GM10847 (cell line): ENCODE measurements around the gene ANK3.

ENCODE experiments used
- POLR2A ChIP-seq: IDR thresholded peaks from 2 replicates; pipeline ENCODE4 v1.6.1; 2011; ENCODE audit not compliant: insufficient read length; ENCODE audit errors: extremely low read depth

The ANK3 gene

GRCh38 chr10:60372436-60372835 lies 17.2 kb downstream of the ANK3 start:
- TF ChIP-seq POLR2A, result no peak

- TF ChIP-seq POLR2A, result no peak
These were observed 20.1 kb downstream of the ANK3 start for GRCh38 chr10:60369547-60369930.

DNA sequence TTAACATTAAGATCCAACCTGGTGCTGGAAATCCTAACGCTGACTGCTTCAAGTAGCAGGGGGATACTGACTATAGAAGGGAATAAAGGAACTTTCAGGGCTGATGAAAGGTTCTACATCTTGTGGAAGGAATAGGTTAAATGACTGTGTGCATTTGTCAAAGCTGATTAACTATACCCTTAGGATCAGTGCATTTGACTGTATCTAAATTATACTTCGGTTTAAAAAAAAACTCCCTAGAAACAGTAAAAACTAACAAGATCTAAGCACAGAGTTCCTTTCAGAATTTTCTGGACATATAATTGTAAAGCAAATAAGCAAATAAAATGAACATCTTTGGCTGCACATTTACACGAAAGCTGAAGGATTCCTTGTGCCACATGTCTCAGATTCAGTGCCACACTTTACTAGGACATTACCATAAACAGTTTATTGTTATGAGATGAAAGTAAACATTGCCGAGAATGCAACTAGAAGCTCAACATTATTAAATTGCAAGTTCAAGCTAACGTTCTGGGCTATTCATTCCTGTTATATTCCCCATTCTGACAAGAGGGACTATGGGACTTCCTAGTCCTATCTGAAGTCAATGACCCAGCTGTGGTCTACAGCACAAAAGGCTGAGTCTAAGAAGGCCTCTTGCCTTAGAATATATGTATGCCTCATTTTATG lies 20.7 kb downstream of the ANK3 start:
- TF ChIP-seq POLR2A, result no peak

GRCh38 chr10:60367901-60368300 lies 21.8 kb downstream of the ANK3 start:
- TF ChIP-seq POLR2A, result no peak

DNA sequence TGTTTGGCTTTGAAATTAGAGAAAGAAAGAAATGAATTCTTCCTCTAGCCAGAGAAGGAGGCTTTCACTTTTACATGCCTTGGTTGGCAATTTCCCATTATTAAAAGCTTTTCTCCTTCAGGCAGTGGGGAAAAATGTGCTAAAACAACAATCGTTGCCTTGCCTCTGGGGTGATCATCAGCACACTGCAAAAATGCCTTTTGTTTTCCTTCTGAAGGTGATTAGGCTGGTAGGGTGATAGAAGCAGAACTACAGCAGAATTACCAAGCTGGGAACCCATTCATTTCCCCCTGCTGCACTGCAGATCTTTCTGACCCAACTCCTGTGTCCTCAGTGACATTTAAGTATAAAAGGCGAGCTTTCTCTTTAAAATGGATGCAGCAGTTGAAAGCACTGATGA lies 22.2 kb downstream of the ANK3 start:
- TF ChIP-seq POLR2A, result no peak

DNA sequence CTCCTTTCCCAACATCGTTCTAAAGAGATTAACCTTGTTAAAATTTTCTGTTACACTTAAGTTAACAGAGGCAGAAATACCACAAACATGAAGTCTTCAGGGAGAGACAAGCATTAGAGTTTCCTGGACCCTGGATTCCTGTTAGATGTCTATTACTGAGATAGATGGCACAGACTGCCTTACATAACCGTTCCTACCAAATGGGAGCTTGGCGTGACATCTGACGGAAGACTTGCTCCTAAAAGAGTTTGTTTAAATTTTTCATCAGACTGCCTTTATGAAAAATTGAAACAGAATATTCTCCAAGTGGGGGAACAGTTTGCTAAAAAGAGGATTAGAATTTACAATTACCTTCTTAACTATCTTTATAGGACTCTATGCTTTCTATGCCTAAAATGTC lies 22.7 kb downstream of the ANK3 start:
- no peak for TF ChIP-seq POLR2A

DNA sequence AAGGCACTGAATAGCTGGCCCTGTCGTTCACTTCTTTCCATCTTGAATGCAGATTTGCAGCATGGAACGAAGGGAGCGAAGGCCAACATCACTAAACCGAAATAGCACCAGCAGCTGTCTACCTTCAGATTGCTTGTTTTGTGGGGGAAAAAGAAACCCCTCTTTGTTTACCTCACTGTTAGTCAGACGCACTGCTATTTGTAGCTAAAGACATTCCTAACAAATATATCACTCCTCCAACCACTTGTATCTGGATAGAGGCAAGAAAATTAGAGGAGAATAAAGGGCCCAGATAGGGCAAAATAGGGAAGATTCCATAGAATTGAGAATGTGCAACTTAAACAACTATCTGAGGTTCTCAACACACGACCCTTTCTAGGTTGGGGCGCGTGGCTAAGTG lies 26.5 kb downstream of the ANK3 start:
- no peak for TF ChIP-seq POLR2A

DNA sequence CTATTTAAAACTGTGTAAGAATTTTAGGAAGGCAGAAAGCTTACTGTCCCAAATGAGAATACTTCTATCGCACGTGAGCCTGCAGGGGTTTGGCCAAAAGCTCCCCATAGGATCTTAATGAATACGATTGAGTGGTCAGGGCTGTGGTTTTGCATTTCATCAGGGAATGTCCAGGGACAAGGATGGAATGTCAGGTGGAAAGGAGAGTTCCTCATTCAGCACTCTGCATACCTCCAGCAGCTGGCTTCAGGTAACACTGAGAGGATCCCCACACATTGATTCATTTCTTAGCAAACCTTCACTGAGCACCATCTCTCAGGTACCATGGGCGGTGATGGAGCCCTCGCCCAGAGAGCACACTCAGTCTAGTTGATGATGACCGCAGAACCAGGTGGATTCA lies 27.2 kb downstream of the ANK3 start:
- TF ChIP-seq POLR2A, result no peak

- no peak for TF ChIP-seq POLR2A
These were observed 30.6 kb downstream of the ANK3 start for GRCh38 chr10:60359066-60359465.

GRCh38 chr10:60358282-60358681 lies 31.4 kb downstream of the ANK3 start:
- TF ChIP-seq POLR2A, result no peak

- TF ChIP-seq POLR2A, result no peak
These were observed 36.0 kb downstream of the ANK3 start for GRCh38 chr10:60353519-60354258.

DNA sequence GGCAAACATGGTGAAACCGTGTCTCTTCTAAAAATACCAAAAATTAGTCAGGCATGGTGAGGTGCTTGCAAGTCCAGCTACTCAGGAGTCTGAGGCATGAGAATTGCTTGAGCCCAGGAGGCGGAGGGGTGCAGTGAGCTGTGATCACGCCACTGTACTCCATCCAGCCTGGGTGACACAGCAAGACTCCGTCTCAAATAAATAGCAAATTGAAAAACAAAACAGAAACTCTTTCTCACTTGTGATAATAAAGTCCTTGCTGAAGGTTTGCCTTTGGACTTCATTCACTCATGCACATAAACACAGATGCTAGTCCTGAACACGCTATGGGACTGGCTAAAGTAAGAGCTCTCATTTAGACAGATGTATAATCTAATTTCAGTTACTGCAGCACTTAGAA lies 37.6 kb downstream of the ANK3 start:
- TF ChIP-seq POLR2A, result no peak

- no peak for TF ChIP-seq POLR2A
These were observed 38.4 kb downstream of the ANK3 start for GRCh38 chr10:60351191-60351853.

DNA sequence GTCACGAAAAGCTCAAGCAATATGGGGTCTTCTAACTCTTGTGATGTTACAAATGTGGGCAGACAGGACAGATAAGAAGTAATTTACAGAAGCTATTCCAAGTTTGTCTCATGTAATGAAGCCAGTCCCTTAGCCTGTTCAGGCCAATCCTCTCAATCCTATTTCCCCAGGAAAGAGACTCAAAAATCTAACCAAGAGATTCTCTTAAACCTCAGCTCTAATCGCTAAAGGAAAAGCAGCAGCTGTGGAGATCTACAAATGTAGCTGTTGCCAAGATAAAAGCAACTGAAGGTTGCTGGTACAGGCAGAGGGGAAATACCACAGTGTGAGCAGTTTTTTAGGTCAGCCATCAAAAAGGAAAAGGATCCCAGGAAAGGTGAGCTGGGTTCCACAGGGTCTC lies 39.3 kb downstream of the ANK3 start:
- no peak for TF ChIP-seq POLR2A

DNA sequence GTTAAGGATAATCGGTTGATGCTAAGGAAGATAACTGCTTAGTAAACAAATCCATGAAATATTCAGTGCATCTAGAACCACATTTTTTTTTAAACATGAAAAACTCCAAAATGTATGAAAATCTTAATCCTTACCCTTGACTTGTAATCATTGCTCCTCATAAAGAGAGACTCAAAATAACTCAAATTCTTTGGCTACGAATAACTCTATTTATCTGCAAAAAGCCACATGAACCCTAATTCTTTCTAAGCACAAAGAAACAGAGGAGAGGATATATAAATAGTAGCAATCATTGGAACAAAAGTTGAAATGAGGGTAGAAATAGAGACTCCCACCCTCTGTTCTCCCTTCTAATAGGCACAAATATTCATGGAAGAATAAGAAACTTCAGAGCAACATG lies 40.2 kb downstream of the ANK3 start:
- no peak for TF ChIP-seq POLR2A

GRCh38 chr10:60348982-60349381 lies 40.7 kb downstream of the ANK3 start:
- no peak for TF ChIP-seq POLR2A
